CD14-positive monocyte (primary cell): Measurements from ENCODE around the gene AMY2B. TPM values are rescaled to one million over a fixed set of nuclear protein-coding genes. Genes with fewer than 3 reads are reported as not detected.

Source experiments
- DNase-seq, 3 donors: peaks; one replicate each; pipeline ENCODE4 v3.0.0-alpha.2; 2011 to 2022
- H2AFZ ChIP-seq: 2 replicates; pipeline ENCODE4 v1.6.0; 2012; ENCODE audit warnings: mild to moderate bottlenecking, low read depth, low read length, inconsistent platforms; ENCODE audit not compliant: insufficient read depth, poor library complexity, severe bottlenecking
- H3K27ac ChIP-seq, 2 donors: 1 replicate in 1 of 2; 2 replicates in 1 of 2; pipeline ENCODE4 v1.5.1; 2012 to 2013; ENCODE audit warnings: low read length in 2 of 2, control low read depth in 1 of 2, inconsistent platforms in 1 of 2, low read depth in 1 of 2, mild to moderate bottlenecking in 1 of 2
- H3K27me3 ChIP-seq, 2 donors: one replicate each; pipeline versions ENCODE4 v1.6.0 to v1.6.1; 2011 to 2013; ENCODE audit warnings: low read length in 2 of 2; ENCODE audit not compliant: control insufficient read depth in 2 of 2, insufficient read depth in 2 of 2
- H3K36me3 ChIP-seq, 2 donors: replicated peaks in 1 of 2; 1 replicate in 1 of 2; 2 replicates in 1 of 2; pipeline versions ENCODE4 v1.5.1 to v1.6.1; 2012 to 2013; ENCODE audit warnings: low read length in 2 of 2, control low read depth in 1 of 2, inconsistent platforms in 1 of 2, mild to moderate bottlenecking in 1 of 2; ENCODE audit not compliant: insufficient read depth in 2 of 2, control insufficient read depth in 1 of 2
- H3K4me1 ChIP-seq, 2 donors: 1 replicate in 1 of 2; 2 replicates in 1 of 2; pipeline versions ENCODE4 v1.5.1 to v1.6.1; 2012 to 2013; ENCODE audit warnings: low read length in 2 of 2, control low read depth in 1 of 2, inconsistent platforms in 1 of 2, mild to moderate bottlenecking in 1 of 2, moderate library complexity in 1 of 2; ENCODE audit not compliant: insufficient read depth in 2 of 2, control insufficient read depth in 1 of 2
- H3K4me2 ChIP-seq: replicated peaks from 2 replicates; pipeline ENCODE3; 2012; ENCODE audit warnings: low read length, moderate library complexity, mild to moderate bottlenecking; ENCODE audit not compliant: poor library complexity, severe bottlenecking; ENCODE audit errors: extremely low read depth
- H3K4me3 ChIP-seq, 3 experiments: fragments of 200-600 bp in 1 of 3; sonication (generic) in 1 of 3; replicated peaks in 1 of 3; 1 replicate in 2 of 3; 2 replicates in 1 of 3; pipeline ENCODE4 v1.5.1; 2011 to 2013; ENCODE audit warnings: low read length in 3 of 3, mild to moderate bottlenecking in 3 of 3, control low read depth in 2 of 3, low read depth in 2 of 3, inconsistent platforms in 1 of 3, moderate library complexity in 1 of 3
- H3K79me2 ChIP-seq: 2 replicates; pipeline ENCODE4 v1.6.0; 2012; ENCODE audit warnings: mild to moderate bottlenecking, control low read depth, inconsistent platforms, low read length, moderate library complexity; ENCODE audit not compliant: insufficient read depth
- H3K9ac ChIP-seq: 2 replicates; pipeline ENCODE4 v1.6.0; 2017; ENCODE audit warnings: low read length, mild to moderate bottlenecking; ENCODE audit not compliant: insufficient read depth, poor library complexity, severe bottlenecking
- H3K9me3 ChIP-seq, 2 donors: replicated peaks in 1 of 2; 1 replicate in 1 of 2; 2 replicates in 1 of 2; pipeline versions ENCODE4 v1.5.1 to v1.6.1; 2012 to 2013; ENCODE audit warnings: low read length in 2 of 2, control low read depth in 1 of 2; ENCODE audit not compliant: control insufficient read depth in 1 of 2, insufficient read depth in 1 of 2
- H4K20me1 ChIP-seq: 2 replicates; pipeline ENCODE4 v1.6.0; 2012; ENCODE audit warnings: mild to moderate bottlenecking, low read length, control low read depth, moderate library complexity; ENCODE audit not compliant: insufficient read depth
- H3K27ac Mint-ChIP-seq, 7 donors: one replicate each; pipeline ENCODE4 v1.8.0; 2020; ENCODE audit warnings: mild to moderate bottlenecking in 7 of 7, mixed read lengths in 7 of 7, moderate library complexity in 6 of 7, inconsistent platforms in 2 of 7
- H3K27me3 Mint-ChIP-seq, 3 donors: one replicate each; pipeline ENCODE4 v1.8.0; 2021 to 2022; ENCODE audit warnings: low read depth in 3 of 3, mild to moderate bottlenecking in 3 of 3, mixed read lengths in 3 of 3, moderate library complexity in 3 of 3, inconsistent platforms in 1 of 3
- H3K36me3 Mint-ChIP-seq, 2 donors: one replicate each; pipeline ENCODE4 v1.8.0; 2020; ENCODE audit warnings: mixed read lengths in 2 of 2, inconsistent platforms in 1 of 2, mild to moderate bottlenecking in 1 of 2
- H3K4me1 Mint-ChIP-seq: one replicate; pipeline ENCODE4 v1.8.0; 2020; ENCODE audit warnings: mild to moderate bottlenecking, mixed read lengths
- H3K4me3 Mint-ChIP-seq, 2 donors: one replicate each; pipeline ENCODE4 v1.8.0; 2020; ENCODE audit warnings: mild to moderate bottlenecking in 2 of 2, mixed read lengths in 2 of 2, moderate library complexity in 1 of 2
- H3K9me3 Mint-ChIP-seq, 7 donors: one replicate each; pipeline ENCODE4 v1.8.0; 2020 to 2022; ENCODE audit warnings: mixed read lengths in 7 of 7, mild to moderate bottlenecking in 6 of 7, moderate library complexity in 6 of 7, inconsistent platforms in 2 of 7
- CTCF ChIP-seq: fragments of 200-600 bp; IDR thresholded peaks from one replicate; pipeline ENCODE4 v1.8.0; 2022; ENCODE audit warnings: antibody characterized with exemption, mild to moderate bottlenecking
- WGBS: methylation state at CpG from one replicate; pipeline ENCODE4 v1.1.5; 2013; ENCODE audit warnings: missing lambda C conversion rate; ENCODE audit not compliant: insufficient coverage; 5-methylcytosine and 5-hydroxymethylcytosine counted together
- intact Hi-C, 2 donors: fragments of 100-400 bp; cut with micrococcal nuclease; formaldehyde crosslinking; loops; one replicate each; pipeline versions ENCODE4 v1.15.0 to v1.15.1; 2023
- polyA plus RNA-seq, 3 donors: library from polyadenylated mRNA; depleted of rRNA in 1 of 3; unstranded in 2 of 3; stranded (reverse) in 1 of 3; fragments of 300-500 nt in 2 of 3; fragments of >200 nt in 1 of 3; fragmentation: Illumina TruSeq in 2 of 3; gene quantifications; 1 replicate in 2 of 3; 2 replicates in 1 of 3; pipeline ENCODE4 v1.2.3, GENCODE V29; 2012 to 2021

AMY2B gene
- polyA plus RNA-seq, 3 donors: 1.9 to 31.1 (median 2.0) TPM

DNA sequence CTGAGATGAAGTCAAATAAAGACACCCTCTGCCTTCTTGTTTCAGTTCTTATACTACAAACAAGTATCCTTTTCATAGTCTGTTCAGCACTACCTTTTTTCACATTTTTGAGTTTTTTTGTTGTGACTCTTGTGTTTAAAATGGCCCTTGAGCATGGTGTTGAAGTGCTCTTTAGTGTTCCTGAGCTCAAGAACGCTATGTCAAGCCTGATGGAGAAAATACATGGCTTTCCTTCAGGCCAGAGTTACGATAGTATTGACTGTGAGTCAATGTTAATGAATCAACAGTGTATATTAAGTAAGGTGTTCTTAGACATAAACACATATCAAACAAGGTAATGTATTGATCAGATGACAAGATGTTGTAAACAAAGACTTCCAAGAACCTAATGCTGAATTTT lies 33.2 kb upstream of the AMY2B start:
- TF ChIP-seq CTCF: no peak
- H3K4me1 ChIP-seq: no peaks in the 10 kb centered on the region
- Mint-ChIP-seq H3K4me1 (no peaks in the 10 kb centered on the region), H3K27me3 (peaks cover 0 to 2% (median 0%) of the 10 kb centered on the region in 3 donors), H3K27ac (no peak overlapping the region), H3K4me3 (no peak overlapping the region), H3K36me3 (peaks cover 74 to 77% of the 10 kb centered on the region in 2 donors), H3K9me3 (no peaks in the 10 kb centered on the region)
- H3K27ac ChIP-seq: no peak overlapping the region
- H2AFZ ChIP-seq: no peak overlapping the region
- no peak overlapping the region for H3K9ac ChIP-seq
- H4K20me1 ChIP-seq: peaks cover 39% of the 10 kb centered on the region
- WGBS: 100% methylated on average over 1 of the region's 2 CpGs
- intact Hi-C loops: no loop called here
- no peak overlapping the region for H3K4me2 ChIP-seq
- H3K9me3 ChIP-seq: no peaks in the 10 kb centered on the region
- H3K27me3 ChIP-seq: no peaks in the 10 kb centered on the region
- peaks cover 97 to 99% of the 10 kb centered on the region in 2 donors for H3K36me3 ChIP-seq
- H3K79me2 ChIP-seq: peaks cover 11% of the 10 kb centered on the region
- H3K4me3 ChIP-seq: no peak overlapping the region
- DNase-seq: no peak

DNA sequence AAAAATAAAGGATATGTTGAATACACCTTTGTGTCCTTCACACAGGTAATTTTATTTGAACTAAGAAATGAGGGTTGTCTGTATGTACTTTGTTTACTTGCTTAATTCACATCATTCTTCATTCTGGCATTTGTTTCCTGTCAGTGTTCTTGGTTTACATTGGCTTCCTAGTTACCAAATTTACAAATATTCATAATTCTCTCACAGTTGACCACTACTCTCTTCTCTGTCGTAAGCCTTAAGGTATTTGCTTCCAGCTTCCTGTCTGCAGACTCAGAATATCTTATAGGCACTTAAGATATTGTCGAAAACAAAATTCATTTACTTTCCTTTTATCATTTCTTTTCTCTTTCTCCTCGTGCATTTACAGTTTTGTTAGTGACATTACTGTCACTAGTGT lies 30.0 kb upstream of the AMY2B start:
- Mint-ChIP-seq H3K9me3 (no peaks in the 10 kb centered on the region), H3K36me3 (peaks cover 71 to 84% of the 10 kb centered on the region in 2 donors), H3K27me3 (peaks cover 0 to 2% (median 0%) of the 10 kb centered on the region in 3 donors), H3K27ac (peak overlapping the region in 1 of 7 donors; percentile 24), H3K4me1 (no peaks in the 10 kb centered on the region), H3K4me3 (no peak overlapping the region)
- Histone ChIP-seq H3K9me3 (no peaks in the 10 kb centered on the region), H3K36me3 (peaks cover 95 to 96% of the 10 kb centered on the region in 2 donors), H2AFZ (no peak overlapping the region), H3K4me3 (no peak overlapping the region), H3K9ac (no peak overlapping the region), H3K27ac (no peak overlapping the region), H3K4me2 (no peak overlapping the region), H3K79me2 (no peaks in the 10 kb centered on the region), H3K4me1 (no peaks in the 10 kb centered on the region), H4K20me1 (peaks cover 16% of the 10 kb centered on the region), H3K27me3 (no peaks in the 10 kb centered on the region)
- no peak for TF ChIP-seq CTCF
- DNase-seq: no peak
- intact Hi-C loops: no loop called here
- WGBS: no CpG with 5 or more reads among the region's 3 CpGs
